ENCODE data around the gene AKIP1.

DNA sequence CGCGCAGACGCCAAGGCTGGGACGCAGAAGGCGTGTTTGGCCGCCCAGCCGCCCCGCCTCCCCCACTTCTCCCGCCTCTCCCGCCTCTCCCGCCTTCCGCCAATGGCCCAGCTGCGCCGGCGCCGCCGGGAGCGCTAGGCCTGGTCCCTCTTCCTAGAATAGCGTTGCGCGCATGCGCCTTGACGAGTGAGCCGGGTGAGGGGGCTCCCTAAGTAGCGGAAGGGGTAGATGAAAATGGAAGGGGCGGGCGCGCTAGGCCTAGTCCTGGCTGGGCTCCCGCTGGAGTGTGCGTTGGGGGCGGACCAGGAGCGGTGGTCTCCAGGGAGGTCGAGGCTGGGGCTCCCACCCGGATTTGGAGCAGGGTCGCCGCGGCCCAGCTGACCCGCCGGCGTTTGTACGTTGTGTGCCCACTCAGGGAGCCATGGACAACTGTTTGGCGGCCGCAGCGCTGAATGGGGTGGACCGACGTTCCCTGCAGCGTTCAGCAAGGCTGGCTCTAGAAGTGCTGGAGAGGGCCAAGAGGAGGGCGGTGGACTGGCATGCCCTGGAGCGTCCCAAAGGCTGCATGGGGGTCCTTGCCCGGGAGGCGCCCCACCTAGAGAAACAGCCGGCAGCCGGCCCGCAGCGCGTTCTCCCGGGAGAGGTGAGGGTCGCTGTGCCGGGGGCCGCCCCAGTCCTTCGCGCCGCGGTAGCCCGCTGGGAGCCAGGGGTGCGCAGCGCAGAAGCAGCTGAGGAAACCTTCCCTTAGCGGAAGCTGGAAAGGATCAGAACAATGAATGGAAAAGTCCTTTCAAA is at the start of gene AKIP1:
- TF ChIP-seq CTCF (IDR thresholded peaks at IDR 0.05) (no peak), POLR2A (IDR thresholded peaks at IDR 0.05) (no peak)
